ENCODE data around the gene OLFM1. TPM values are rescaled to one million over a fixed set of nuclear protein-coding genes. Genes with fewer than 3 reads are reported as not detected.
"Not testable (repeated sequence)": the region's sequence is repeated elsewhere in the genome, so short reads cannot be mapped to it uniquely, and the experiment has no call there.

OLFM1 gene
- total RNA-seq, 1 experiment from 2014 or later = not detected

GRCh38 chr9:135151757-135152613 is 64.5 kb downstream of the OLFM1 start:
- DNase-seq (ENCODE audit: low spot score) = no peak

- peak; percentile 9 for DNase-seq (ENCODE audit: low spot score)
Observed at GRCh38 chr9:135152614-135153334, 65.3 kb downstream of the OLFM1 start.

- no peak for DNase-seq (ENCODE audit: low spot score)
Observed at GRCh38 chr9:135154050-135154615, 66.7 kb downstream of the OLFM1 start.

- no peak for DNase-seq (ENCODE audit: low spot score)
Observed at GRCh38 chr9:135155396-135155795, 67.9 kb downstream of the OLFM1 start.

GRCh38 chr9:135156525-135157510 is 69.3 kb downstream of the OLFM1 start:
- DNase-seq (ENCODE audit: low spot score) = peak; percentile 64

DNA sequence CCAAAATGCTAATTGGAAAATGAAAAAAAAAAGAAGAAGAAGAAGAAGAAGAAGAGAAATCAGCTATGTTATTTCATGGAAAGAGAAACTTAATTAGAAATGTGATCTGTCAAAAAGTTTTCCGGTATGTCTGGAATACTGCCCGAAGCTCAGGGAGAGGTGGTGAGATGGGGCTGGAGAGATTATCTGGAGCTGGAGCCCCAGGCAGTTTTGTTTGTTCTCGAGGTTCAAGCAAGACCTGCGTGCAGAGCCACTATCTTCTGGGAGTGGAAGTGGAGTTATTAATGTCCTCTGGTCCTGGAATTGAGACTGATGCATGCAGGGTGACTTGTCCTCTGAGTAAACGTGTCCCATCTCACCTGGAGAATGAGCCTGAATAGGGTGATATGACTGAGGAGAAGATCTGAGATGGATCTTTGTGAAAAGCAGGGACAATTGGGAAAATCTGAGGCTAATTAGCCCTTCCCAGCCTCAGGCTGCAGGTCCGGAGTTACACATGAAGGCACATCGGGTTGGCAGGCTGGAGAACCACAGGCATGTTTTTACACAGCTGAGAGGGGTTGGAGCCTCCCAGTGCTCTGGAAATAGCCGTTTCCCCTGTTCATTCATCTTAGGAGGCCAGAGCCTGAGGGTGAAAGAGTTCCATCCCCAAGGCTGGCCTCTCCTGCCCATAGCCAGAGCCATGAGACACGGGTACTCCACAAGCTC is 70.5 kb downstream of the OLFM1 start:
- DNase-seq (ENCODE audit: low spot score) = no peak

- DNase-seq (ENCODE audit: low spot score) = no peak
Observed at GRCh38 chr9:135158564-135158937, 71.1 kb downstream of the OLFM1 start.

GRCh38 chr9:135159801-135160200 is 72.3 kb downstream of the OLFM1 start:
- DNase-seq (ENCODE audit: low spot score) = no peak

DNA sequence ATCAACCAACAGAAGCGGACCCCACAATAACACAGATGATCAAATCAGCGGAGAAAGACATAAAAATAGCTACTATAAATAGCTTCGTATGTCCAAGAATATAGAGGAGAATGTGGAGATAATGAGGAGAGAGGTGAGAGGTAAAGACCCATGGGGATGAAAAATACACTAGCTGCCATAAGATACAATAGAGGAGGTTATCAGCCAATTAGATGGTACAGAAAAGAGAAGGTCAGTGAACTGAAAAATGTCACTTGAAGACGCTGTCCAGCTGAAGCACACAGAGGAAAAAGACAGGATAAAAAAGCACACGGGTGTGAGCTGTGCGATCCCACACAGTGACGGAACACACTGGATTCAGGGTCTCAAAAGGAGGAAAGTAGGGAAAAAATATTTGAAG is 73.4 kb downstream of the OLFM1 start:
- DNase-seq (ENCODE audit: low spot score) = no peak

- DNase-seq (ENCODE audit: low spot score) = not testable (repeated sequence)
Observed at GRCh38 chr9:135162599-135162998, 75.1 kb downstream of the OLFM1 start.

DNA sequence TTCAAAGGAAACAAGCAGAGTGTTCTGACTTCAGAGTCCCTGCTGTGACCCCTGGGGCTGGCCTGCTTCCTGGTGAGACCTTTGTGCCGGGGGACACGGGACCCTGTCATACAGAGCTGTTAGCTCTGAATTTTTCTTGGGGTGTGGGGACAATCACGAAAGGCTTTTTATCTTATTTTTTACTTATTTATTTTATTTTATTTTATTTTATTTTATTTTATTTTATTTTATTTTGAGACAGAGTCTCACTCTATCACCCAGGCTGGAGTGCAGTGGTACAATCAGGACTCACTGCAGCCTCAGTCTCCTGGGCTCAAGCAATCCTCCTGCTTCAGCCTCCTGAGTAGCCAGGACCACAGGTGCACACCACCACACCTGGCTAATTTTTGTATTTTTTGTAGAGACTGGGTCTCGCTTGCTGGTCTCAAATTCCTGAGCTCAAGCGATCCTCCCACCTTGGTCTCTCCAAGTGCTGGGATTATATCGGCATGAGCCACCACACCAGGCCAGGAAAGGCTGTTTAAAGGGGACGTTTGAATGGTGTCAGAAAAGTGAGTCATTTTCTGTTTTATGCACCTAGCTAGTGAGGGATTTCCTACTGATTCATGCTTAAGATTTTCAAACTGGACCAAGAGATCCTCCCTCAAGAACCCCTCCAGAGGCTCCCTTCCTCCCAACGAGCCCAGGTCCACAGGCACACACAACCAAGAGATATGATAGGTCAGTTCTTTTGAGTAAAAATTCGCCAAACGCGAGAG is 75.7 kb downstream of the OLFM1 start:
- no peak for DNase-seq (ENCODE audit: low spot score)

GRCh38 chr9:135164036-135164435 is 76.6 kb downstream of the OLFM1 start:
- no peak for DNase-seq (ENCODE audit: low spot score)

- no peak for DNase-seq (ENCODE audit: low spot score)
Observed at GRCh38 chr9:135165003-135165711, 77.7 kb downstream of the OLFM1 start.

DNA sequence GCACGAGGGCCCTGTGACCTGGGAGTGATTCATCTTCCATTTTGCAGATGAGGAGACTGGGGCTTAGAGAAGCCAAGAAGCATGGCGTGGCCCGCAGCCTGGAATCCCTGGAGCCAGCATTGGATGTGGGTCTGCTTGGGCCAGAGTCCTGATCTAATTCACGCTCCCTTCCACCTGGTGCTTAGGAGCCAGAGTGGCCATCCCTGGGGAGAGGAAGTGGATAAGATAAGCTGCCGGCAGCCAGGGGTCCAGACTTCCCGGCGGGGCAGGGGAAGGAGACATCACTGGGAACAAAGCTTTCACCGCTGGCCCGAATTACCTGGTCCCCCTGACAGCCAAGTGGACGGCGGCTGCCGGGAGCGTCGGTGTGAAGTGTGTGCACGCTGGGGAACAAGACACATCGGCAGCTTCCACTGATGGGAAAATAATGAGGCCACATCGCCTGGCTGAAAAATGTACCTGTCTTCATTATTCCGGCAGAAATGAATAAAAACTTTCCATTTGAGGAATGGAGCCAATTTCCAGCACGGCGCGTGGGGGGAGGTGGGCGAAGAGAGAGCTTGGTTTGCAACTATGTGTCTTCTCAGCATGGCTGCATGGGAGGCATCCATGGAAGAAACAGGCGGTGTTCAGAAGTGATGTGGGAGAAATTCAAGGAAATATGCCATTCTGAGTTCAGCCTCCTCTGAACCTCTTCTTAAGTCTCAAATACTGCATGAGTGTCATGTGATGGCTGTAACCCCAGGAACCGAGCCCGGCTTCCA is 78.5 kb downstream of the OLFM1 start:
- no peak for DNase-seq (ENCODE audit: low spot score)

GRCh38 chr9:135166565-135166964 is 79.1 kb downstream of the OLFM1 start:
- no peak for DNase-seq (ENCODE audit: low spot score)

- DNase-seq (ENCODE audit: low spot score) = no peak
Observed at GRCh38 chr9:135167356-135167755, 79.9 kb downstream of the OLFM1 start.

DNA sequence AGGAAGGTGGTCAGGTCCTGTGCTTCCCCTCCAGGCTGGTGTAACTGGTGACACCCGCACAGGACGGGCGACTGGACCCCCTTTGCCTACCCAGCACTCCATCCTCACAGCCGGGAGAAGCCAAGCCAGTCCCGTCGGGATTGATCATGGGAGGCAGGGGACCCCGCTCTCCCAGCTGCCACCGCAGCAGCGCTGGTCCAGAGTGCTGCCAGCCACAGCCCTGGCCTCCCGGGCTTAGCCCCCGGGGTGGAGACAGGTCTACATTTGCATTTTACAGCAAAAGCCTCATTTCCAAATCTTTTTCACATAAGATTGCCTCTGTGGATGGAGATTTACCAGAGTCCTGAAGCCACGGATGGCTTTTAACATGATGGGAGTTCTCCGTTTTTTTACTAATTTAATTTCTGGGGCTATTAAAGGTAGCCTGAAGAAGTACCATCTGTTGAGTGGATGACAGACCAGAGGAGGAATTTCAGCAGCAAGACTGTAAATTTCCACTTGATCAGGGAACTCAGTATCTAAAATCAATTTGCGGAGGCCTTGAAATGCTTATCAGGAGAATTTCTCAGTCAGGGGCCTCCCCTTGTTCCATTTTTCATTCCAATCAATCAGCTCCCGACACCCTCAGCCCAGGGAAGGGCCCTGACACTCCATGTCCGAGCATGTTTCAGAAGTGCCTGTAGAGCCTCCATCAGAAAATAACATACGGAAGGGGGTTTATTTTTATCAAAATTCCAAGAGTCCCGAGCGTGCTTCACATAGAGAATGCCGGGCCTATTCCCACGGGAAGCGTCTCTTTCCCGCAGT is 80.6 kb downstream of the OLFM1 start:
- no peak for DNase-seq (ENCODE audit: low spot score)

Measured in HT-29 (cell line).